Skin epidermis (tissue), 12 donors: ENCODE measurements around the gene ABLIM3.

Experiments
- H3K27ac ChIP-seq, 21 experiments: fragments of 200-600 bp; sonication (generic) in 11 of 21; one replicate each; pipeline ENCODE4 v1.5.0; 2020; ENCODE audit warnings: mild to moderate bottlenecking in 3 of 21, inconsistent platforms in 2 of 21, moderate library complexity in 2 of 21
- H3K4me3 ChIP-seq, 7 experiments: fragments of 200-600 bp; sonication (generic) in 2 of 7; one replicate each; pipeline ENCODE4 v1.5.0; 2020; ENCODE audit warnings: inconsistent platforms in 2 of 7, mild to moderate bottlenecking in 2 of 7, moderate library complexity in 1 of 7

The ABLIM3 gene

DNA sequence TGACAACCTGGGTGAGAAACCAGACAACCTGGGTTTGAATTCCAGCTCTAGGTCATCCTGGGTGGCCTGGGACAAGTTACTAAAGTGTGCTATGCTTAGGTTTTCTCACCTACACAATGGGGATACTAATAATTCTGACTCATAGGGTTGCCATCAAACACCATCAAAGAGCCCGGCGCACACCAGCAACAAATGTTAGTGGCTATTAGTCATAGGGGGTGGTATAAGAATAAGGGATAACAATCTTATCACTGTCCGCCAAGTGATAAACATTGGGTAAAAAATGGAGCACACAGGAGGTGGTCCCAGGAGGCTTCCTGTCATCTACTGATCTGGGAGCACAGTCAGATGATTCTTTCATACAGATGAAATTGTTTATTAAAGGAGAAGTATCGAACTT is 68.9 kb downstream of the ABLIM3 start:
- peak overlapping the region in 1 of 21 experiments; percentile 57 for H3K27ac ChIP-seq
- H3K4me3 ChIP-seq = no peak overlapping the region

DNA sequence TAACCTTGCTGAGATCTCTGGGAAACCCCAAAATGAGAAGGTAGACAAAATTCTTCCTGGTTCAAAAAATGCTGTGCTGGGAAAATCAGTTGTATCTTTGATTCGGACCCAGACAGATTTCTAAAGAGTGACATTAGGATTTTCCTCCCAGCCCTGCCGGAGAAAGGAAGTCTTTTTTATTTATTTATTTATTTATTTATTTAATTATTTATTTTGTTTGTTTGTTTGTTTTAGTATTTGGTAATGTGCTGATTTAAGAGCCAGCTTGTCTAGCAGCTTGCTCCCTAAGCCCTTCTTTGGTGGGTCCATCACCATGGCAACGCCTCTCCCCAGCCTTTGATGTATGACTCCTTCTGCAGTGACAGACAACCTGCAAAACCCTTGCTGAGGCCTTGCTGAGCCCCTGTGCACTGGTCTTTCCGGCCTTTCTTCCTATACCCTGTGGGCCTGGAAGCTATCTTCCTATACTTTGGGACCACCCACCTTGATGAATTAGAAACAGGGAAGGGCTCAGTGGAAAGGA is 69.7 kb downstream of the ABLIM3 start:
- peak overlapping the region in 1 of 21 experiments; percentile 15 for H3K27ac ChIP-seq
- H3K4me3 ChIP-seq = no peak overlapping the region

DNA sequence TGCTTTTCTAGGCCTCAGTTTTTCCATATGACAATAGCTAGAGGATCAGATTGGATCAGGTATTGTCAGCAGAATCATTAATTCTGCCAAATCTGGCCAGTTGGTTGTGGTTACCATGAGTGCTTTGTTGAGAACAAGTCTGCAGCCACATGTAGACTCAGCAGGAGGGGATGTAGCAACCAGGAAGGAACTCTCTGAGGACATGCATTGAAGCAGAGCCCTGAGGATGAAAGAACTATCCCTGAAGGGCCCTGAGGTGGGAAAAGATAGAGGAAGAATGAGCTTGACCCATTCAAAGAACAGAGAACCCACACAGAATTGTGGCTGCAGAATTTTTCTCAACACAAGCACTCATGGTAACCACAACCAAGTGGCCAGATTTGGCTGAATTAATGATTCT is 70.3 kb downstream of the ABLIM3 start:
- Histone ChIP-seq H3K4me3 (no peak overlapping the region), H3K27ac (peak overlapping the region in 1 of 21 experiments; percentile 15)

DNA sequence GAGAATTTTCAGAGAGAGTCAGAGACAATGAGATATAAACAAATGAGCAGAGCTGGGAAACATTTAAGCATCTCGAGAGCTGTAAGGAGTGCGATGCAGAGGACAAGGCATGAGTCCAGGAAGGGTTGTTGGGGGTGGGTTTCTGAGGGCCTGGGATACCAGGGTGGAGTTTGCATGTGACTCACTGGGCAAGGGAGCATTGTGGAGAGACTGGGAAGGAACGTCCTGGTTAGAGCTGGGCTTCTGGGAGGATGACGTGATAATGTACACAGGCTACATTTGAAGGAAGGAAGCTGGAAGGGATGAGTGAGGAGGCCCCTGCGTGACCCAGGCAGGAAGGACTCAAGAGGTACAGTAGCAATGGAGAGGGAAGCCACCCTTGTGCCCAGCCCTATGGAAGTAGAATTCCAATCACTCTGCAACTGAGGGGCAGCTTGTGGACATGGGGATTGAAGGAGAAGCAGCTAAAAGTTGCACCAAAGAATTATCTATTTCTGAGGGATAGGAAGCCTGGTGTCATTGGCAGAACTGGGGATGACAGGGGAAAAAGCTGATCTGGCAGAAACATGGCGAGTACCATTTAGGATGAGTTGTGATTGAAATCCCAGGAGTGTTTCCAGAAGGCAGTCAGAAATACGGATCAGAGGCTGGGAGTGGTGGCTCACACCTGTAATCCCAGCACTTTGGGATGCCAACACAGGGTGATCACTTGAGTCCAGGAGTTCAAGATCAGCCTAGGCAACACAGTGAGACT is 71.1 kb downstream of the ABLIM3 start:
- Histone ChIP-seq H3K4me3 (no peak overlapping the region), H3K27ac (peak overlapping the region in 1 of 21 experiments; percentile 15)

DNA sequence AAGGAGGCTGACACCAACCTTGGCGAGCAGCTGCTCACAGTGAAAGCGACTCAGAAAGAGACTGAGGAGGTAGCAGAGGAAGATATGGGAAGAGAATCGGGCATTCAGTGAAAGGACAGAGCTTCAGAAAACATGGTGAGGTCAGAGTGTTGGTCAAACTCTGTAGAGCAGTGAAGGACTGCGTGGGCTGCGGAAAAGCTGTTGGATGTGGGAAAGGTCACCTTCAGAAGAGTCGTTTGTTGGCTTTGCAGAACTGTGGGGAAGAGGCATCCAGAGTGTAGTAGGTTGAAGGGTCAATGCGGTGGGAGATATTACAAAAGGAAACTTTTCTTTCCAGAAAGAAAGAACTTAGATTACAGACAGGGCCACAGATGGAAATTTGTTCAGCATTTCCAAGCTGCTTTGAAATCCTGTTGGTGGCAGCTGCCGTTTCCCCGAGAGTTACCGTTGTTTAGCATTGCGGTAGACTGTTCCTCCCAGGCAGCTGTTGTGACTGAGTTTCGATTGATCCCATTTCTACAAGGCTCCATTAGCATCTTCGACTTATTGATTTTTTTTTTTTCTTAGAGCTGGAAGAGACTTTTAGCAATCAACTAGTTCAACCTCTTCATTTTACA is 72.1 kb downstream of the ABLIM3 start:
- Histone ChIP-seq H3K27ac (no peak overlapping the region), H3K4me3 (no peak overlapping the region)

DNA sequence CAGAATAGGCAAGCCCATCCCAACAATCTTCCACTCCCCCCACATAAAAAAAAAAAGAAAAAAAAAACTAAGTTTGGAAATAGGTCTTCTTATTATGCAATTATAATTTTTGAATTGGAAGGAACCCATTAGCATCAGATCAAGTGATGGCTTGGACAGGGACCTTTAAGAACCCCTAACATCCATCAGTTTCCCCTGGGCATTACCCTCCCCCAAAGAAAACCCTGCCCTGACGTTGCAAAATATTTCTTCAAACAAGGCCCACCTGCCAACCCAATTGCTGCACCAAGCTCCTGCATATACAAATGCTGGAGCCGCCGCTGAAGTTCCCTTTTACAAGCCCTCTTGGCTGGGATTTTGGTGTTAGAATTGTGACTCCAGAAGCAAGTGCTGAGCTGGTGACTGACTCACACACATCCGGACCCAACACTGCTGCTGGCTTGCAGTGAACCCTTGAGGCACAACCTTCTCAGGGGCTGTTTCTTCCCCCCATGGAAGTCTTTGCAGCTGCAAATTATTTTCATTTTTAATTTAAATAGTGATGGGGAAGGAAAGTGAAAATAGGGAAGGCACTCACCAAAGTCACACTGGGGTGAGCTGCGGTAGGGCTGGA is 74.3 kb downstream of the ABLIM3 start:
- Histone ChIP-seq H3K27ac (peak overlapping the region in 1 of 21 experiments; percentile 23), H3K4me3 (no peak overlapping the region)

DNA sequence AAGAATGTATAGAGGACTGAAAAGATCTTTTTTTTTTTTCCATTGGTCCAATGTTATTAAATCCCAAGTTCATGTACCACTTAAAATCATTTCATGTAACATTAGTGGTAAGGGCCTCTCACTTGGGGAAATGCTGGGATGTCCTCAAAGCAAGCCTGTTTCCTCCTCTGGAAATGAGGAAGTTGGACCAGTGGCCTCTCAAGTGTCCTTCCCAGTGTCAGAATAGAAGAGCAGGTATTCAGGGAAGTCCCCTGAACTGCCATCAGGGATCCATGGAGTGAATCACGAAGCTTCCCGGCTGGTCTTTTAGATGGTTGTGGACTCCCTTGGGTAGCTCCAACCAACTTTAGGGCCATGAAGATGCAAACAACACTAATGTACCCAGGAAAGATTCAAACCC is 75.2 kb downstream of the ABLIM3 start:
- Histone ChIP-seq H3K4me3 (no peak overlapping the region), H3K27ac (no peak overlapping the region)

DNA sequence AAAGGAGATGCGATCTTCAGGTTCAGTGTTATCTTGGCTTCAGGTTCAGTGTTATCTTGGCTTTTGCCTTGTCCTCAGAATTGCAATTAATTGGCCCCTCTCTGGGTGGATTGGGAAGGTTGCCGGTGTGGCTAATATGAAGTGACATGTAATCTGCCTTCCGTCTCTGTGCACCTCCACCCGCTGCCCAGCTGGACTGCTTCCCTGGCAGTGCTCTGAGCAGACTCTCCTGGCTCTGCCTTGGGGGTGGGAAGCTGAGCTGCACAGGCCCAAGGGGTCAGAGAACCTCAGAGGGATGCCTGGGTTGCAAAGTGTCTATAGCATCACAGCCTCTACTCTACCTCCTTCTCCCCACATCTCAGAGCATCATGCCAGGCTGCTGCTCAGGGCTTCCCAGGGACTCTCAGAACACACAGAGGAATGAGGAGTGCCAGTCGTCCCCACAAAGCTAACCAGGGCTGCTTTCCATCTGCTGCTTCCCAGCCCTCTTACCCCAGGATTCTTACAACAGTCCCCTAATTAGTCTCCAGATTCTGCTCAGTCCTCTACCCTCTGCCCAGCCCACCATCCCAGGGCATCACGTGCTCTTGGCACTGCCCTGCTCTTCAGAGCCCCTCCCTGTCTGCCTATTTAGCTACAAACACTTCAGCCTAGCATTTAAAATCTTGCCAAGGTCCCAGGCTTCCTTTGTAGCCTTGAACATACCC is 76.0 kb downstream of the ABLIM3 start:
- Histone ChIP-seq H3K27ac (no peak overlapping the region), H3K4me3 (no peak overlapping the region)

DNA sequence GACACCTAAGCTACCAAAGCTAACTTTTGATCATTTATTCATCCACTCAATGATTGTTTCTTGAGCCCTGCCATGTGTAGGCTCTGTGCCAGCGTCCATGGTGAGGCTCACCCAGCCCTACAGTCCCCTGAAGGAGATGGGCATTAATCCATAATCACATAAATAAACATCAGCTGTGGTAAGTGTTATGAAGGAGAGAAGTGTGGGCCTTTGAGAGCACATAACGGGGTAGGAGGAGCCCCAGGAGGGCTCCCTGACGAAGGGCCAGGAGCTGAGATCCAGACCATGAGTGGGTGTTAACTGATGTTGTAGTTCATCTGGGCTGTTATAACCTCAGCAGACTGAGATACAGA is 76.5 kb downstream of the ABLIM3 start:
- no peak overlapping the region for H3K4me3 ChIP-seq
- H3K27ac ChIP-seq = no peak overlapping the region

DNA sequence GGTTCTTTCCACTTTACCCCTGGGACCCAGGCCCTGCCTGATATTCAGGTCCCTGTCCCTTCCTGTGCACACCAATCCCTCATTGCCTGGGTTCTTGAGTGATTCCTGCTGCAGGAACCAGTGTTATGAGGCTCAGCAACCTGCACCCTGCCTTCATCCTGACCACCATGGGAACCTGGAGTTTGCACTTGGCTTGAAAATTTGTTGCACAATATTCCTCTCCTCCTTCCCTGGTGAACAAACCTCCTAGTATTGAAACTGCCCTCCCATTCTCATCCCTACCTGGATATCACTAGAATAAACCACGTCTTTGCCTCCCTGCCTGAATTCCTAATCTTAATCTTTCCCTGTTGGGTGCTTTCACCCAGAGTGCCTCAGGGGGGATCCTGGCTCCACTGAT is 78.3 kb downstream of the ABLIM3 start:
- no peak overlapping the region for H3K27ac ChIP-seq
- no peak overlapping the region for H3K4me3 ChIP-seq

DNA sequence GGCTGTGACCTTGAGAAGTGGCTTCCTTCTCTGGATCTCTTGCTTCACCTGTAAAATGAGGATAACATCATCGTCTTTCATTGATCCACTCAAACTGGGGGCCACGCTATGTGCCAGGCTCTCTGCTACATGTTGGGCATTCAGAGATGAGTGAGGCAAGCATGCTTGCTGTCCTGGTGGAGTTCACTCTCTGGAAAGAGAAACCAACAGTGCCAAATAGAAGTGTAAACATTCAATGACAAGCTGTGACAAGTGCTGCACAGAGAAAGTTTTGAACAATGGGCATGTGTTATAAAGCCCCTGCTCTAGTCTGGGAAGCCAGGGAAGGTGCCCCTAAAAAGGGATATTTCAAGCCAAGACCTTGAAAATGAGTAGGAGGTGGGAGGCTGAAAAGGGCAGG is 79.5 kb downstream of the ABLIM3 start:
- Histone ChIP-seq H3K4me3 (no peak overlapping the region), H3K27ac (peak overlapping the region in 2 of 21 experiments; percentile 39 to 46)

DNA sequence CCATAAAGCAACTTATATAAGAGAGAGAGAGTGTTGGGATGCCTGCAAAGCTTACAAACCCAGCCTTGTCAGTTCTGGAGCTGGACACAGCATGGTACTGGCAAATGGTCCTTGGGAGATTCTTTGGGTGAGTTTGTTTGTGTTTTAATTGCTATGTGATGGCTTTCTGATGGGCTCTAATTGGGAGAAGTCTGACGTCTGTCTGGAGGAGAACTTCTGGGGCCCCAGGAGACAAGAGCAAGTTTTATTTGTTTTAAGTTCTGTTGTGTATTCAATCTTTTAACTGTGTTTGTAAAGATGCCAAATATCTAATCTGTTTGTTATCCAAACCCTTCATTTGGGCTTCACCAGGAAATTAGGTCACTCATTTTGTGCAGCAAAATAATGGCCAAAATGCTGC is 80.0 kb downstream of the ABLIM3 start:
- H3K4me3 ChIP-seq = no peak overlapping the region
- peak overlapping the region in 2 of 21 experiments; percentile 39 to 46 for H3K27ac ChIP-seq

DNA sequence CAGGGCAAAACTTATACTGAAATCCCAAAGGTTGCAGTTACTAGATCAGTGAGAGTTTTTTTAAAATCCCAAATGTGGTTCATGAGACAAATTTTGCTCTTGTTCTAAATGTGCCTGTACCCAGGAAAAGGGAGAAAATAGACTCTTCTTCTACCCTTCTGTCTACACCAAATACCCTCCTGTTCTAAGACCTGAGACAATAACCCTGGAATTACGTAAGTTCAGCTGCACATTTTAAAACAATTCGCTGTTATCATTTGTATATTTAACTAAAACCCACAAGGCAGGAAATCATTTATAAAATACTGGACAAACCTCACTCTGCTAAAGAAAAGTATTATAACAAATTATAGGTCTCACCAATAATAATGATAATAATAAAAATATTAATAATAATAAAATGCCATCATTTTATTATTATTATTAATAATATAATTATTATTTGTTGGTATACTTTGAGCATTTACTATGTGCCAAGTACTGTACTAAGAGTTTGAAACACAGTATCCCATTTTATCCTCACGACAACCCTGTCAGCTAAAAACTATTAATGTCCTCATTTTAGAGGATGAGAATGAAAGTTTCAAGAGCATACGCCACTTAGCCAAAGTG is 80.5 kb downstream of the ABLIM3 start:
- no peak overlapping the region for H3K27ac ChIP-seq
- no peak overlapping the region for H3K4me3 ChIP-seq

DNA sequence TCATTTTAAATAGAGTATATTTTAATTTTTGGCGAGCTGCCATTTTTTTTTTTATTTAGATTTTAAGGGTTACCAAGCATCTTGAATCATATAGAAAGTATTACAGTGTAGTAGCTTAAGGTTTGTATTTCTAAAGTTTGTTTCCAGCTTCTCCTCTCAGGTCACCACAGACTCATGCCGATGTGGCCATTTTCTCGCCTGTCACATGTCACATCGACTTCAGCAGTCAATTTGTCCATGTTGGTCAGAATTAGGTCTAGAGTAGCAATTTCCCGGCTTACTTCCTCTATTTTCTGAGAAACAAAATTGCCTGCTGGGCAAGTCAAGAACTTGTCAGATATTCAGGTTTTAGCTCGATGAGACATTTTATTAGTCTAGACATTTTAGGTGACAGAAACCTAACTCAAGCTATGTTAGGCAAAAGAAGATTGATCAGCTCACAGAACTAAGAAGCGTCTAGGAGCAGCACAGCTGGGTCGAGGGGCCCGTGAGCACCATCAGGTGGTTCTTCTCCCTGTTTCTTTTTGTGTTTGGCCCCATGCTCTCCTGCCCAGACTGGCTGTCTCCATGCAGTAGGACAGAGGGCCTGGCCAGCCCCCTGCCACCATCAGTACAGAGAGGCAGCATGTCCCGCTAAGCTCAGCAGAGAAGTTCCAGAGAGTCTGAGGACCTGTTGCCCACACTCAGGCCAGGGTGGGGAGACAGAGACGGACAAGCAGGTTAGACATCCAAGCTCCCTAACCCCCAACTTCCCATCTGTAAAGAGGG is 82.0 kb downstream of the ABLIM3 start:
- H3K4me3 ChIP-seq = no peak overlapping the region
- peak overlapping the region in 3 of 21 experiments; percentile 28 to 34 (median 34) for H3K27ac ChIP-seq

DNA sequence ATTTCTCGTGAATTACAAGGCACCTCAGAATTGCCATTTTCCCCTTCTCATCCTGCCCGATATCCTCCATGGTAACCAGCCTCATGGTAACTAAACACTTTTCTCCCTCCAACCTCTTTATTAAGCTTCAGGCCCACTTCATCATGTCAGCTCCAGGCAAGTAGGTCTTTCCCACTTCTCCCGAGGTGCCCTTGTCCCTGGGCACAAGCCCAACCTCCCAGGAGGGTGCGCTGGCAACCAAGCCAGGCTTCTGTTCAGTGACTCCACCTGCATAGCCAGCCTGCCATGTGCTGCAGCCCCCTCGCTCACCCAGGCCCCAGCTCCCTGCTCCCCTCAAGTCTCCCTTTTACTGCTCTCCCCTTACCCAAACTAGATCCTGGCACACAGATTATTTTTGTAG is 83.0 kb downstream of the ABLIM3 start:
- no peak overlapping the region for H3K27ac ChIP-seq
- no peak overlapping the region for H3K4me3 ChIP-seq

DNA sequence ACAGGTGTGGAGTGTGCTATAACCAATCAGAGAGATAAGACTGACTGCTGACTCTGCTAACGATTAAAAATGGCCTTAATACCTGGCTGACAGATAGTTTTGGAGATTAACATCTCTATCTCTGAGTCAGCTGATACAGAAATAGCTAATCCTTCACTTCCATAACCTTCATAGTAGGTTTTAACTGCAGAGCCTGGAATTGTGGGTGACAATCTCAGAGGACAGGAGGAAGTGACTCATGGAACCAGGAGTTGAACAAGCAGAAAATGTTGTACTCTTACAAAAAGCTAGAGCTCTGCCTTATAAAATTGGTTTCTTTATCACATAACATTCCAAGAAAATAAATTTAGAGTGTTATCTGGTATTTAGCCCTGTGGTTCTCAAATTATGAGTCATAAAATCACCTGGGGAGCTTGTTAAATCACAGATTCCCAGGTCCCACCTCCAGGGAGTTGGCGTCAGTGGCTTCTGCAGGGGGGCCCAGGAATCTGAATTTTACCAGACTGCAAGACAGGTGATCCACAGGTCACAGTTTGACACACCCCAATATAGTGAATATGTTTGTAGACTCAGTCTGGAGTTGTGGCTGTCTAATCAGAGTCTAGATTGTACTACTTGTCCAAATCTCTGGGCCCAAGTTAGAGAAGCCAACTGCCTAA is 86.0 kb downstream of the ABLIM3 start:
- H3K27ac ChIP-seq = peak overlapping the region in 2 of 21 experiments; percentile 35 to 54

DNA sequence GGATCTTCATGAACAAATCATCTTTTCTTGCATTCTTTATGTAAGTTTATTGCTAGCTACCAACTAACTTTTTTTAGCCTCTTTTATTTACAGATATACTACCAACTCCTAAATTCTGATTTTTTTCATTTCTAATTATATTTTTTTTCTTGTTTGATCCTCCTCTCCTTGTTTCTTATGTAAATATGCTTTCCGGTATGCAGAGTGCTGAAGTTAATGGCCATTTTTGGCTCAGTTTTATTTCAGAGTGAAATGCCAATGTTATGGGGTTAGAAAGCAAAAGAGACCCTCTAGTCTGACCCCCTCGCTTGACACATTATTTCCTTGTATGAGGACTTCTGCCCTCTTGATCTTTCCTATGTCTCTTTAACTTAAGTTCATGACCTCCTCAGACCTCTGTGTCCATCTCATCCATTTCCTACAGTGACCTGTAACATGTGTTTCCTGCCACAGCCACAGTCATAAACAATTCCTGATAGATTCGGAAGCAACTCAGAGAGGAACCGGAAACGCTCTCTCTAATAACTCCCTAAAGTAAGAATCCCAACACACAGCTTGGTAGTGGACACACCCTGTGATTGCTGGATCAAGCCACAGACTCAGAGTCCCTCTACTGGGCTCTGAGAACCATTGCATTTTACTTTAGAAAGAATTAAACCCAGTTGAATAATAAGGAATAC is 87.5 kb downstream of the ABLIM3 start:
- peak overlapping the region in 2 of 21 experiments; percentile 35 to 43 for H3K27ac ChIP-seq

More for the DNA sequence above, 86.0 kb downstream of the ABLIM3 start:
- no peak overlapping the region for H3K4me3 ChIP-seq

More for the DNA sequence above, 87.5 kb downstream of the ABLIM3 start:
- no peak overlapping the region for H3K4me3 ChIP-seq
